ENCODE measurements around the gene ALOX5.

DNA sequence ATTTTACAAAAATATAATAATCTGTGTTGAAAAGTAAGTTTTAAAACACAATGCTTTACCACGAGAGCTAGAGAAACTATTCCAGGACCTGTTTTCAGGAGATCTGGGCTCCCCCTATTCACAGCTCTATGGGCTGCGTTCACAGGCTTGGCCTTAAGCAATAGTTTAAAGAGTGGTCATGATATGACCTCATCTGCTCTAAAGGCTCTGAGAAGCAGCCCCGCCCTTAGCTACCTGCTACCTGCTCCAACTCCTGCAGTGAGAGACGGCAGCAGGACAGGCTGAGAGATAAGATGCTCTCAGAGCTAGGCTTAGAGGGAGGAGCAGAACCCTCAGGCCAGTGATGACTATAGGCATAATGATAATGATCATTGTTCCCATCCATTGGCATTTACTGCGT, 12.6 kb downstream of the ALOX5 start:
- TF ChIP-seq, protein P1, sequence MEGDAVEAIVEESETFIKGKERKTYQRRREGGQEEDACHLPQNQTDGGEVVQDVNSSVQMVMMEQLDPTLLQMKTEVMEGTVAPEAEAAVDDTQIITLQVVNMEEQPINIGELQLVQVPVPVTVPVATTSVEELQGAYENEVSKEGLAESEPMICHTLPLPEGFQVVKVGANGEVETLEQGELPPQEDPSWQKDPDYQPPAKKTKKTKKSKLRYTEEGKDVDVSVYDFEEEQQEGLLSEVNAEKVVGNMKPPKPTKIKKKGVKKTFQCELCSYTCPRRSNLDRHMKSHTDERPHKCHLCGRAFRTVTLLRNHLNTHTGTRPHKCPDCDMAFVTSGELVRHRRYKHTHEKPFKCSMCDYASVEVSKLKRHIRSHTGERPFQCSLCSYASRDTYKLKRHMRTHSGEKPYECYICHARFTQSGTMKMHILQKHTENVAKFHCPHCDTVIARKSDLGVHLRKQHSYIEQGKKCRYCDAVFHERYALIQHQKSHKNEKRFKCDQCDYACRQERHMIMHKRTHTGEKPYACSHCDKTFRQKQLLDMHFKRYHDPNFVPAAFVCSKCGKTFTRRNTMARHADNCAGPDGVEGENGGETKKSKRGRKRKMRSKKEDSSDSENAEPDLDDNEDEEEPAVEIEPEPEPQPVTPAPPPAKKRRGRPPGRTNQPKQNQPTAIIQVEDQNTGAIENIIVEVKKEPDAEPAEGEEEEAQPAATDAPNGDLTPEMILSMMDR (IDR thresholded peaks at IDR 0.05) = no peak
- no peak for TF ChIP-seq POLR2A (IDR thresholded peaks at IDR 0.05)
- no peak for TF ChIP-seq POLR2AphosphoS5 (IDR thresholded peaks at IDR 0.05)
- TF ChIP-seq EP300 (IDR thresholded peaks at IDR 0.05) = no peak
